Measurements from ENCODE around the gene U2AF1L4. TPM values are rescaled to one million over a fixed set of nuclear protein-coding genes. Genes with fewer than 3 reads are reported as not detected.

Gene U2AF1L4
- total and polyA plus RNA-seq, 10 of the 15 experiments (the other 5 are each of a cell fraction or from before 2014, with no cell fraction given): 7.9 to 21.6 (median 15.1) TPM

- no peak for ATAC-seq
- in situ Hi-C loops (cut with MboI): no loop called here
- CTCF ChIA-PET: no interaction called here
- Histone ChIP-seq H3K9ac (ENCODE audit: control insufficient read depth, insufficient read depth, low read length) (no peak overlapping the region), H4K20me1 (ENCODE audit: control insufficient read depth, insufficient read depth) (no peaks in the 10 kb centered on the region), H3K36me3 (ENCODE audit: control insufficient read depth in 2 of 2, insufficient read depth in 2 of 2, low read length in 1 of 2) (no peaks in the 10 kb centered on the region; a peak in 1 of 4 replicates), H2AFZ (ENCODE audit: control insufficient read depth, low read depth, low read length) (no peak overlapping the region), H3K4me1 (ENCODE audit: control insufficient read depth, insufficient read depth, low read length) (no peaks in the 10 kb centered on the region), H3K27me3 (replicated peaks in 1 of 2; ENCODE audit: control insufficient read depth in 2 of 2, insufficient read depth in 2 of 2, low read length in 1 of 2) (no peaks in the 10 kb centered on the region), H3K4me2 (ENCODE audit: control insufficient read depth, insufficient read depth) (no peak overlapping the region), H3K27ac (ENCODE audit: control insufficient read depth, insufficient read depth) (no peak overlapping the region), H3K79me2 (ENCODE audit: control insufficient read depth, insufficient read depth, low read length) (no peaks in the 10 kb centered on the region), H3K9me3 (replicated peaks; ENCODE audit: control insufficient read depth, insufficient read depth, low read length) (no peaks in the 10 kb centered on the region), H3K4me3 (no peak overlapping the region)
- BruUV-seq (replicated peaks): no TSS peak
- no peak for FAIRE-seq
- POLR2A ChIA-PET: interaction anchor here (1.6 kb wide), 1 partner anchor 33 kb away, joined by 4 read pairs; the partner anchor contains the start of gene LIN37
- 90% methylated on average over 20 of the region's 20 CpGs for WGBS (ENCODE audit: insufficient coverage, insufficient replicate concordance, low lambda C conversion rate, missing lambda C conversion rate)
- no peak for DNase-seq (ENCODE audit: low read depth, low spot score)
- SMC1A ChIA-PET (ENCODE audit: uncharacterized antibody, unreplicated experiment): no interaction called here
- RAD21 ChIA-PET (ENCODE audit: unreplicated experiment): interaction anchor here (0.5 kb wide), 1 partner anchor 69 kb away, joined by 3 read pairs; no protein-coding TSS in a partner anchor
- no peak for TF ChIP-seq IRF4 (IDR thresholded peaks at IDR 0.05; ENCODE audit: low read depth, low read length)
- TF ChIP-seq, protein P1, sequence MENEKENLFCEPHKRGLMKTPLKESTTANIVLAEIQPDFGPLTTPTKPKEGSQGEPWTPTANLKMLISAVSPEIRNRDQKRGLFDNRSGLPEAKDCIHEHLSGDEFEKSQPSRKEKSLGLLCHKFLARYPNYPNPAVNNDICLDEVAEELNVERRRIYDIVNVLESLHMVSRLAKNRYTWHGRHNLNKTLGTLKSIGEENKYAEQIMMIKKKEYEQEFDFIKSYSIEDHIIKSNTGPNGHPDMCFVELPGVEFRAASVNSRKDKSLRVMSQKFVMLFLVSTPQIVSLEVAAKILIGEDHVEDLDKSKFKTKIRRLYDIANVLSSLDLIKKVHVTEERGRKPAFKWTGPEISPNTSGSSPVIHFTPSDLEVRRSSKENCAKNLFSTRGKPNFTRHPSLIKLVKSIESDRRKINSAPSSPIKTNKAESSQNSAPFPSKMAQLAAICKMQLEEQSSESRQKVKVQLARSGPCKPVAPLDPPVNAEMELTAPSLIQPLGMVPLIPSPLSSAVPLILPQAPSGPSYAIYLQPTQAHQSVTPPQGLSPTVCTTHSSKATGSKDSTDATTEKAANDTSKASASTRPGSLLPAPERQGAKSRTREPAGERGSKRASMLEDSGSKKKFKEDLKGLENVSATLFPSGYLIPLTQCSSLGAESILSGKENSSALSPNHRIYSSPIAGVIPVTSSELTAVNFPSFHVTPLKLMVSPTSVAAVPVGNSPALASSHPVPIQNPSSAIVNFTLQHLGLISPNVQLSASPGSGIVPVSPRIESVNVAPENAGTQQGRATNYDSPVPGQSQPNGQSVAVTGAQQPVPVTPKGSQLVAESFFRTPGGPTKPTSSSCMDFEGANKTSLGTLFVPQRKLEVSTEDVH (IDR thresholded peaks at IDR 0.05; ENCODE audit: low read depth, partially characterized antibody): no peak
- no peak for TF ChIP-seq ZSCAN29 (IDR thresholded peaks at IDR 0.05)
- TF ChIP-seq SRF (IDR thresholded peaks at IDR 0.05; ENCODE audit: low read depth in 2 of 2, low read length in 2 of 2): no peak
- TF ChIP-seq RBBP5 (conservative IDR thresholded peaks at IDR 0.05): no peak
- TF ChIP-seq ZNF24 (IDR thresholded peaks at IDR 0.05): no peak
- no peak for TF ChIP-seq LARP7 (IDR thresholded peaks at IDR 0.05)
- no peak for TF ChIP-seq GABPA (IDR thresholded peaks at IDR 0.05; ENCODE audit: low read depth)
- TF ChIP-seq JUND (IDR thresholded peaks at IDR 0.05; ENCODE audit: low read depth, low read length): no peak
- intact Hi-C loops (cut with micrococcal nuclease; ENCODE audit: unreplicated experiment): no loop called here
These were observed 35.5 kb upstream of the U2AF1L4 start for GRCh38 chr19:35780717-35781116.

Data from GM12878 (cell line).